Nephron (organoid): ENCODE measurements around the gene EIF4E3.

Source experiments
- H3K27ac Mint-ChIP-seq, 3 experiments: 2 replicates each; pipeline ENCODE4 v1.8.0; 2020; ENCODE audit warnings: mixed read lengths in 3 of 3, mild to moderate bottlenecking in 2 of 3, moderate library complexity in 1 of 3
- H3K27me3 Mint-ChIP-seq: 2 replicates; pipeline ENCODE4 v1.8.0; 2021; ENCODE audit warnings: low read depth, mild to moderate bottlenecking, moderate library complexity, mixed read lengths
- H3K36me3 Mint-ChIP-seq: 2 replicates; pipeline ENCODE4 v1.8.0; 2020; ENCODE audit warnings: low read depth, mixed read lengths
- H3K4me1 Mint-ChIP-seq: 2 replicates; pipeline ENCODE4 v1.8.0; 2020; ENCODE audit warnings: mixed read lengths
- H3K4me3 Mint-ChIP-seq, 3 experiments: 2 replicates each; pipeline ENCODE4 v1.8.0; 2020; ENCODE audit warnings: mild to moderate bottlenecking in 3 of 3, mixed read lengths in 3 of 3, moderate library complexity in 2 of 3
- H3K9me3 Mint-ChIP-seq: 2 replicates; pipeline ENCODE4 v1.8.0; 2020; ENCODE audit warnings: mixed read lengths
- TF ChIP-seq, protein P1 (sequence below), 3 experiments: fragments of 200-600 bp; sonication (generic); IDR thresholded peaks; one replicate each; pipeline ENCODE4 v1.5.0; 2021; ENCODE audit warnings: antibody characterized with exemption in 3 of 3; ENCODE audit not compliant: unreplicated experiment in 3 of 3

Gene EIF4E3

DNA sequence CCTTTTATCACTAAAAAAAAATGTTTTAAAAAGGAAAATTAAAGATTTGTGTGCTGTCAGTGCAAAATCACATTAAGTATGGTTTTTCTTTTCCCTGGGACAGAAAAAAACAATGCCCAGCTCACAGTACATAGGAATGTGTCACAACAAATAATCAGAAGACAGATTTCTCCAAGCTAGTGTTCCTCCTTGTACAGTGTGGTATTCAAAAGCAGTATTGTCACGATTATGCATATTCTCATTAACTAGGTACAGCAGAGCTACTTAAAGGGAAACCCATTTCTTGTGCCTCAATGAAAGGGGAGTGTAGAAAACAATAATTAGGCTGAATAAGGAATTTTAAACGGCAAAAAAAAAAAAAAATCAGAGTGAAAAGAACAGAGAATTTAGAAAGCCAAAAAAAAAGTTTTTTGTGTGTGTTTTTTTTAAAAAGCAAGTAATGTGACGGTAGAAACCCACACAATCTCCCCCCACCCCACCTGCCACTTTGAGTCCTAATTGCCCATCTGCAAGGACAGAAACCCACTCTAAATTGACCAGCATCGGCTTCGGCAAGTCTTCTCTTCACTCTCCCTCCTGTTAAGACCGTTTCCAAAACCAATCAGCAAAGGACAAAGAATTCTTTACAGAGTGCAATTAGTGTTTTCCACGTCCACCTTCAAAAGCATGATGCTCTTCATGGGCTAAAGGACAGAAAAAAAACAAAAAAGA lies 41.0 kb downstream of the EIF4E3 start:
- Mint-ChIP-seq H3K36me3 (peaks cover 7% of the 10 kb centered on the region), H3K9me3 (no peaks in the 10 kb centered on the region), H3K4me3 (no peak overlapping the region), H3K27ac (no peak overlapping the region), H3K4me1 (no peaks in the 10 kb centered on the region), H3K27me3 (peaks cover 6% of the 10 kb centered on the region)
- TF ChIP-seq, protein P1, sequence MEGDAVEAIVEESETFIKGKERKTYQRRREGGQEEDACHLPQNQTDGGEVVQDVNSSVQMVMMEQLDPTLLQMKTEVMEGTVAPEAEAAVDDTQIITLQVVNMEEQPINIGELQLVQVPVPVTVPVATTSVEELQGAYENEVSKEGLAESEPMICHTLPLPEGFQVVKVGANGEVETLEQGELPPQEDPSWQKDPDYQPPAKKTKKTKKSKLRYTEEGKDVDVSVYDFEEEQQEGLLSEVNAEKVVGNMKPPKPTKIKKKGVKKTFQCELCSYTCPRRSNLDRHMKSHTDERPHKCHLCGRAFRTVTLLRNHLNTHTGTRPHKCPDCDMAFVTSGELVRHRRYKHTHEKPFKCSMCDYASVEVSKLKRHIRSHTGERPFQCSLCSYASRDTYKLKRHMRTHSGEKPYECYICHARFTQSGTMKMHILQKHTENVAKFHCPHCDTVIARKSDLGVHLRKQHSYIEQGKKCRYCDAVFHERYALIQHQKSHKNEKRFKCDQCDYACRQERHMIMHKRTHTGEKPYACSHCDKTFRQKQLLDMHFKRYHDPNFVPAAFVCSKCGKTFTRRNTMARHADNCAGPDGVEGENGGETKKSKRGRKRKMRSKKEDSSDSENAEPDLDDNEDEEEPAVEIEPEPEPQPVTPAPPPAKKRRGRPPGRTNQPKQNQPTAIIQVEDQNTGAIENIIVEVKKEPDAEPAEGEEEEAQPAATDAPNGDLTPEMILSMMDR (IDR thresholded peaks at IDR 0.05; ENCODE audit: unreplicated experiment in 3 of 3) = no peak

DNA sequence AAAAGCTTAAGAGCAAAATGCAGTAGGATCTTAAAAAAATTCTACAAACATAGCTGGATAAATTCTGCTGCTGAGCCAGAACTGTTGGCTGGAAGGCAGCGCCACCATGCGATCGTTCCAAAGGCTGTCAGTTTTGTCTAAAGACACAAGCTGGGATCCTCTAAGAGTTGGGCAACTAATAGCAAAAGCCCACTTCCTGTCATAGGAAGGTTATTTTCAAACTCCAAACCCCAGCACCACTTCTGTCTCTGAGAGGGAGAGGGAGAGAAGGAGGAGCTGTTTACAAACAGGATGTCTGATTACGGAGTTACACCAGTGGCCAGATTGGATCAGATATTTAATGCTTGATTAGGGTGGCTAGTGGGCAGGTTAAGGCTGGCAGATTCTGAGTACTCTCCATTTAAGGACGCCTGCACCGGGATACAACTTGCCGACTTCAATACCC lies 44.0 kb downstream of the EIF4E3 start:
- Mint-ChIP-seq H3K4me1 (peaks cover 12% of the 10 kb centered on the region), H3K27ac (no peak overlapping the region), H3K9me3 (no peaks in the 10 kb centered on the region), H3K27me3 (peaks cover 17% of the 10 kb centered on the region), H3K36me3 (peaks cover 2% of the 10 kb centered on the region), H3K4me3 (no peak overlapping the region)
- TF ChIP-seq, protein P1 (IDR thresholded peaks at IDR 0.05; ENCODE audit: unreplicated experiment in 3 of 3) = peak; percentile 71 to 83 (median 77)

DNA sequence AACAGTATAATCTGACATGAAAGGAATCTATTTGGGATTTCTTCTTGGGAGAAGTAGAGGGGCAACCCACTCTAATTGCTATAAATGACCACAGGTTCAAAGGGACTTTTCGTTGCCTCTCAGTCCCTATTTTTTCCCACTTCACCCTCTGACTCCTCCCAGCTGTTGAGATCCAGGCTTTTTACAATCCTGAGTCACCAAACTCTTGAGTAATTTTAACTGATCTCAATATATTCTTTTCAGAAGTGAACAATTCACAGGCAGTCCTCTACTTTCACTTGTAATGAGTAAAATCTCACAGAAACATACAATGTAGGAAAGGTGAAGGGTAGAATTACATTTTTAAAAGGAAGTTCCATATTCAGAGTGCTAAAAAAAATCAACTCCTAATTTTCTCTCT lies 44.6 kb downstream of the EIF4E3 start:
- peaks cover 17% of the 10 kb centered on the region for H3K27me3 Mint-ChIP-seq
- TF ChIP-seq, protein P1 (IDR thresholded peaks at IDR 0.05; ENCODE audit: unreplicated experiment in 3 of 3) = no peak
- H3K9me3 Mint-ChIP-seq = no peaks in the 10 kb centered on the region
- no peak overlapping the region for H3K4me3 Mint-ChIP-seq
- peaks cover 12% of the 10 kb centered on the region for H3K4me1 Mint-ChIP-seq
- H3K27ac Mint-ChIP-seq = no peak overlapping the region
- no peaks in the 10 kb centered on the region for H3K36me3 Mint-ChIP-seq

DNA sequence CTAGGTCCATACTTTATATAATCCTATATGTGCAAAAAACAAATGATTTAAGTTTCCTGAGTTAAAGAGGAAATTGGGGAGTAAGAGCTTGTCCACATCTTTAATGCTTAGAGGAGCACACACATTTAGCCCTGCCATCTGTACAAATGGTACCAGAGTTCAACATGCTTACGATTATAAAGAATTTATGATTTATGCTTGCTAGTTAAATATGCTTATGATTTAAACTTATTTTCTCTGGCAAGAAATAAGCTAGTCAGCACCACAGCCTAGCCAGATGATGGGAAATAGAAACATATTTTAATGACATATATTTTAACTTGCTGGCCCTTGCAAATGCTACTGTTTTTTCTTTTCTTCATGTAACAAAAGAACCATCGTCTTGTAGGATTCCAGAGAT lies 48.3 kb downstream of the EIF4E3 start:
- peaks cover 17% of the 10 kb centered on the region for H3K27me3 Mint-ChIP-seq
- H3K4me3 Mint-ChIP-seq = no peak overlapping the region
- no peaks in the 10 kb centered on the region for H3K9me3 Mint-ChIP-seq
- TF ChIP-seq, protein P1 (IDR thresholded peaks at IDR 0.05; ENCODE audit: unreplicated experiment in 3 of 3) = no peak
- peaks cover 24% of the 10 kb centered on the region for H3K4me1 Mint-ChIP-seq
- H3K36me3 Mint-ChIP-seq = no peaks in the 10 kb centered on the region
- peak overlapping the region in 2 of 3 experiments; percentile 13 to 36 for H3K27ac Mint-ChIP-seq

DNA sequence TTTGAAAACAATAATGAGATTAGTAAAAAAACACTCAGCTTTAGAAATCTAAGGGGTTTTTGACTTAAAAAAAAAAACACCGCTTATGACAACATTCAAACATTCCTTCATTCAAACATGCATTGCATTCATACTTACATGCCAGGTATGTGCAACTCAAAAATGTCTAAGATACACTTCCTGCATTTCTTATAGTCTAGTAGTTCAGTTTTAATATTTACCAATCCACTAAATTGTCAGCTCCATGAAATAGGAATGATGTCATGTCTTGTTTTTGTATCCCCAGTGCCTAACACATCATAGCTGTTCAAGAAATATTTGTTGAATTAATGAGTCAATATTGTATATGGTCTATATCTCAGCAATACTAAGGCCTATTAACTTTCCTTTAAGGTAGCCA lies 51.7 kb downstream of the EIF4E3 start:
- H3K4me3 Mint-ChIP-seq = no peak overlapping the region
- peaks cover 10% of the 10 kb centered on the region for H3K27me3 Mint-ChIP-seq
- TF ChIP-seq, protein P1 (IDR thresholded peaks at IDR 0.05; ENCODE audit: unreplicated experiment in 3 of 3) = no peak
- peaks cover 30% of the 10 kb centered on the region for H3K4me1 Mint-ChIP-seq
- no peak overlapping the region for H3K27ac Mint-ChIP-seq
- H3K36me3 Mint-ChIP-seq = no peaks in the 10 kb centered on the region
- no peaks in the 10 kb centered on the region for H3K9me3 Mint-ChIP-seq

DNA sequence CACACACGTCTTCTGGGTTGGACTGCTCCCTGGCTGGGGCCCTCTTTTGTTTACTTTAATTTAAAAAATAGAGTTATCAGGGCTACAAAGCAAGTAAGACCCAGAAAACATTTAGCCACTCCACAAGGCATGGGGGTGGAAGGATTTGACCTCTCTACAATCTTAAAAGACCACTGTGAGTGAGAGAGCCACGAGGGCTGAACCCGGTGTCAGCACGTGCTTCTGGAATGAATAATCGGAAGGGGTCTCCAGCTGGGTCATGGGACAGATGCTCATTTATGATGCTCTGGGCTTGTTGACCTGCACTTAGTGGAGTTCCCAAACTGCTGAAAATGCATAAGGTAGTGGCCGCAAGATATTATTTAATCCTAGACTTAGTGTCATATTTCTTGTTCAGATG lies 52.4 kb downstream of the EIF4E3 start:
- H3K4me3 Mint-ChIP-seq = no peak overlapping the region
- H3K9me3 Mint-ChIP-seq = peaks cover 3% of the 10 kb centered on the region
- peaks cover 6% of the 10 kb centered on the region for H3K27me3 Mint-ChIP-seq
- H3K27ac Mint-ChIP-seq = peak overlapping the region; percentile 22 to 59 (median 44)
- H3K36me3 Mint-ChIP-seq = peaks cover 4% of the 10 kb centered on the region
- peaks cover 30% of the 10 kb centered on the region for H3K4me1 Mint-ChIP-seq
- TF ChIP-seq, protein P1 (IDR thresholded peaks at IDR 0.05; ENCODE audit: unreplicated experiment in 3 of 3) = no peak
